GM18519 (cell line): ENCODE data around the gene ETFBKMT.
A peak's percentile ranks its signal among the peaks of the same experiment; 100 is the strongest.
"Not testable (repeated sequence)": the region's sequence is repeated elsewhere in the genome, so short reads cannot be mapped to it uniquely, and the experiment has no call there.

Experiments used
- ATAC-seq: cut with Tn5 transposase; IDR thresholded peaks from one replicate; pipeline ENCODE4 v1.9.1; 2021; ENCODE audit warnings: mild to moderate bottlenecking, moderate library complexity; ENCODE audit not compliant: unreplicated experiment, low FRiP score

The ETFBKMT gene

GRCh38 chr12:31715283-31715825, 55.9 kb downstream of the ETFBKMT start:
- peak; percentile 55 for ATAC-seq

- not testable (repeated sequence) for ATAC-seq
These were observed 57.5 kb downstream of the ETFBKMT start for GRCh38 chr12:31716998-31717397.

GRCh38 chr12:31718542-31719198, 59.2 kb downstream of the ETFBKMT start:
- ATAC-seq: not testable (repeated sequence)

- no peak for ATAC-seq
These were observed 63.1 kb downstream of the ETFBKMT start for GRCh38 chr12:31722580-31722979.
